Left renal cortex interstitium (tissue), 4 donors: ENCODE measurements around the gene MGAM2. TPM values are rescaled to one million over a fixed set of nuclear protein-coding genes. Genes with fewer than 3 reads are reported as not detected.

ENCODE experiments used
- DNase-seq, 4 donors: peaks; one replicate each; pipeline ENCODE4 v3.0.0-alpha.2; 2013; ENCODE audit warnings: low read depth in 4 of 4, low spot score in 2 of 4, missing footprints in 1 of 4
- polyA plus RNA-seq, 4 donors: library from polyadenylated mRNA; unstranded; fragments of 120-200 nt; gene quantifications; one replicate each; pipeline ENCODE4 v1.2.1, GENCODE V29; 2013; ENCODE audit not compliant: insufficient read length in 4 of 4

The MGAM2 gene
- polyA plus RNA-seq, 4 donors = 0.40 to 0.79 (median 0.64) TPM

DNA sequence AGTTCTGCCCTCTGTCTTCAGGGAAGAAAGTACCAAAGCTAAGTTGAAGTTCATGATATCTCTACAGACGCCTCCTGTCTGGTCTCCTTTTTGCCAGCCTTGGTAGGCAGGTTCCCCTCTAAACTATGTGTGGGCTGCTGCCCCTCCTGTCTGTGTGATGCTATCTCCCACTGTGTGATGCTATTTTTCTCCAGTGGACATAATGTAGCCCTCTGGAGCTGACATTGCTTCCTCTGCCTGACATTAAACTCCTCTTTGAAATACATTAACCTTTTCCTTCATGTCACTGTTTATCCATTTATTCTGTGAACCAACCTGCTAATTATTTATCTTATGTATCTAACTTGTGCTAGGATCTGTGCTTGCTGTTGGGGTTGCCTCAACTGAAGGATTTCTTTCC is 146.4 kb downstream of the MGAM2 start, which contains the start of gene PRSS58:
Gene PRSS58, minus strand, starts transcription at position 101 of the 400 bp plus-strand sequence. CDS start 351 bp downstream, outside the sequence.
- no peak for DNase-seq

GRCh38 chr7:142263598-142264380 is 152.3 kb downstream of the MGAM2 start:
- no peak for DNase-seq

Other genes starting within 250 kb of the MGAM2 start
- under 1 TPM in 1 of 4 donors, not detected in 3; 0.18 TPM for gene OR9A4, start 195.3 kb upstream of the MGAM2 start, polyA plus RNA-seq
- under 1 TPM; 0.27 to 0.72 (median 0.48) TPM for gene CLEC5A, start 164.7 kb upstream of the MGAM2 start, polyA plus RNA-seq
- not detected for gene TAS2R38, start 137.9 kb upstream of the MGAM2 start, polyA plus RNA-seq
- gene MGAM, start 115.8 kb upstream of the MGAM2 start, polyA plus RNA-seq = 10 to 100 TPM in 3 of 4 donors, 1 to 10 TPM in 1; 10.0 to 24.7 (median 20.0) TPM
- gene PRSS58, start 146.3 kb downstream of the MGAM2 start, polyA plus RNA-seq = not detected